Motor neuron (in vitro differentiated cells): ENCODE measurements around the gene AKAP8L. TPM values are rescaled to one million over a fixed set of nuclear protein-coding genes. Genes with fewer than 3 reads are reported as not detected.
A peak's percentile ranks its signal among the peaks of the same experiment; 100 is the strongest.

Experiments
- ATAC-seq, 8 experiments: fragments of 200-7000 bp; cut with Tn5 transposase; replicated peaks in 6 of 8; 2 replicates each; pipeline ENCODE4 v1.8.0; 2021; ENCODE audit warnings: mild to moderate bottlenecking in 8 of 8, moderate library complexity in 8 of 8
- H3K27ac ChIP-seq, 2 donors: fragments of 250-450 bp; sonication (Bioruptor Pico); 2 replicates each; pipeline ENCODE4 v1.9.0; 2021; ENCODE audit warnings: antibody characterized with exemption in 2 of 2, mild to moderate bottlenecking in 2 of 2, moderate library complexity in 1 of 2
- H3K4me1 ChIP-seq, 2 donors: fragments of 250-450 bp; sonication (Bioruptor Pico); replicated peaks in 1 of 2; 2 replicates each; pipeline ENCODE4 v1.6.1; 2021; ENCODE audit warnings: antibody characterized with exemption in 2 of 2, mild to moderate bottlenecking in 2 of 2, moderate library complexity in 1 of 2
- H3K4me3 ChIP-seq, 5 donors: fragments of 250-450 bp; sonication (Bioruptor Pico); 2 replicates each; pipeline ENCODE4 v1.9.0; 2021; ENCODE audit warnings: antibody characterized with exemption in 5 of 5, mild to moderate bottlenecking in 5 of 5, moderate library complexity in 4 of 5
- WGBS, 10 experiments: fragments of 450-650 bp; shearing (Covaris generic); methylation state at CpG; one replicate each; pipeline ENCODE4 v1.0.0; 2022; 5-methylcytosine and 5-hydroxymethylcytosine counted together
- in situ Hi-C, 9 experiments: fragments of 400-800 bp; cut with MboI; loops; one replicate each; pipeline ENCODE4 v1.15.0; 2021; ENCODE audit warnings: low sequenced_read_pairs in 9 of 9, low pct_unique_long_range_greater_than_20kb in 2 of 9; ENCODE audit not compliant: unreplicated experiment in 9 of 9
- total RNA-seq, 8 experiments: library from RNA; unstranded; fragments of 300-600 nt; gene quantifications; 2 replicates each; pipeline versions ENCODE4 v1.2.3 to v1.2.4, GENCODE V29; 2022

Gene AKAP8L
- total RNA-seq, 8 experiments from 2014 or later: 71.1 to 147 (median 108) TPM

DNA sequence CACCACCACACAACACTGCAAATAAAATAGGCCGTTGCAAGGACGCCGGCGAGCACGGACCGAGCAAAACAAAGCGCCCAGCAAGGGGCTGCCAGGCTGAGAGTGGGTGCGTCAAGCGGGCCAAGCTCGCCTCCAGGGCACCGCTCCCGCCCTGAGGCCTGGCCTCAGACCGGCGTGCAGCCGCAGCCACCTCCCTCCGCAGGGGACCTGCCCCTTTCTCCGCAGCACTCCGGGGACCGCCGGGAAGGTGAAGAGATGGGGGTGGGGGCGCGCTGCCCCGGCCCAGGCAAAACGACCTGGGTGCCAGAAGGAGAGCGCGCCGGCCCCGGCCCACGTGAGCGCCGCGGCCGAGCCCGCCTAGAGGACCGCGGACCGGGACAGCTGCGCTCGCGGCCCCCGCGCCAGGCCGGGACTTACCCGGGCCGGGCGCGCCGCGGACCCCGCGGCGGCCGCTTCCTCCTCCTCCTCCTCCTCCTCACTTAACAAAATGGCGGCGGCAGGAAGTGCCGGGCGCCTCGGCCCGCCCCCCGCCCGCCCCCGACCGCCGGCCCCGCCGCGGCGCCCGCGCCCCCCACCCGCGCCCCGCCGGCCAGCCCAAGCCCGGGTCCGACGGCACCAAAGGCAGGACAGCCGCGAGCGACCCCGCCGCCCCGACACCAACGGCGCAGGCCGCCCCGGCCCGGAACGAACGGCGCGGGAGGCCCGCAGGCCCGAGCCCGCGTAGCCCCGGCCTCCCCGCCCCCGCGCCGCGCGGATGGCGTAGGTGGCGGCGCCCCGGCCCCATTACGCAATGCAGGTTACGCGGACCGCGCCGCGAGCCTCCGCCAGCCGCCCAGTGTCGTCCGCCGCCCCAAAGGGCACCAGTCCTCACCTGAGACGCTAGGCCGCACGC, 87.1 kb downstream of the AKAP8L start:
- Histone ChIP-seq H3K4me1 (peaks cover 16 to 27% of the 10 kb centered on the region in 2 donors), H3K27ac (peak overlapping the region; percentile 98 to 99), H3K4me3 (peak overlapping the region; percentile 58 to 99 (median 84))
- peak; percentile 58 to 67 (median 63) for ATAC-seq
- 0% methylated on average over 1 to 9 of the region's 122 CpGs; no CpG with 5 or more reads in 8 of the 10 experiments for WGBS, 10 experiments
- in situ Hi-C loops: no loop called here

DNA sequence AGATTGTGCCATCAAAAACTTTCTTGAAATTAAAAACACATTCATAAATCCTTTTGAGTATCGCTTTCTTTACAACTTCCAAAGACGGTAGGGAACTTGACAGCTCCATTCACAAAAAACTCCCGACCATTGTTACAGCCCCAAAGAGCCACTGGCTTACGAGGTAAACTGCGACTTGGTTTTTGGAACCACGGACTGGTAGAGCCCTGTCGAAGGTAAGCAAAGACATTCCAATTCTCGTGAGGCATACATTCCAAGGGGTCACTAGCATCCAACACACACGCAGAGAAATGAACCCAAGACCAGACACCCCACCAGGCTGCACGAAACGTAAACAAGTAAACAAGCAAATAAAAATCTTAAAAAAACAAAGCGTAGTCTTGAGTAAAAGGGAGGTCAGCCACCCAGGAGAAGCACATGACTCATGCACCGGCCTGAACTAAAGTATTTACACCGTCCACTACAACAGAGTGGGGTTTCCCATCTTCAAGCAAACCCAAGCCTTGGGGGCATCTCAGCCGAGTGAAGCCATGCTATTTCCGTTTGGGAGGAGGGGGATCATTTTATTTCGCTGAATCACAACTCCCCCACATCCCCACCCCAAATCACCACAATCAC, 87.9 kb downstream of the AKAP8L start:
- H3K4me3 ChIP-seq: peak overlapping the region; percentile 58 to 99 (median 84)
- peaks cover 23 to 33% of the 10 kb centered on the region in 2 donors for H3K4me1 ChIP-seq
- peak overlapping the region; percentile 98 to 99 for H3K27ac ChIP-seq
- peak in 5 of 8 experiments; percentile 9 to 49 (median 36) for ATAC-seq
- in situ Hi-C loops: no loop called here
- WGBS, 10 experiments: 0 to 20% (median 4%) methylated on average over 3 to 17 of the region's 17 CpGs

Other genes starting within 250 kb of the AKAP8L start
- 10 to 100 TPM in 2 of 8 experiments, 1 to 10 TPM in 6; 3.0 to 26.4 (median 7.7) TPM for gene NOTCH3, start 218.0 kb downstream of the AKAP8L start, total RNA-seq
- gene EPHX3, start 186.5 kb downstream of the AKAP8L start, total RNA-seq: under 1 TPM in 4 of 8 experiments, not detected in 4; 0.23 to 0.47 (median 0.34) TPM
- gene BRD4, start 86.4 kb downstream of the AKAP8L start, total RNA-seq: 10 to 100 TPM; 10.5 to 70.6 (median 23.0) TPM
- 10 to 100 TPM in 7 of 8 experiments, 1 to 10 TPM in 1; 9.3 to 27.0 (median 16.4) TPM for gene AKAP8, start 39.2 kb downstream of the AKAP8L start, total RNA-seq
- gene WIZ, start 31.0 kb upstream of the AKAP8L start, total RNA-seq: 10 to 100 TPM; 10.6 to 34.4 (median 27.0) TPM
- 1 to 10 TPM in 1 of 8 experiments, under 1 TPM in 5, not detected in 2; 0.16 to 1.6 (median 0.48) TPM for gene RASAL3, start 45.6 kb upstream of the AKAP8L start, total RNA-seq
- under 1 TPM in 4 of 8 experiments, not detected in 4; 0.17 to 0.59 (median 0.32) TPM for gene PGLYRP2, start 60.5 kb upstream of the AKAP8L start, total RNA-seq
- gene CYP4F22, start 89.5 kb upstream of the AKAP8L start, total RNA-seq: under 1 TPM in 4 of 8 experiments, not detected in 4; 0.09 to 0.71 (median 0.11) TPM
- 1 to 10 TPM in 1 of 8 experiments, under 1 TPM in 4, not detected in 3; 0.29 to 1.1 (median 0.81) TPM for gene CYP4F8, start 196.2 kb upstream of the AKAP8L start, total RNA-seq
- under 1 TPM in 2 of 8 experiments, not detected in 6; 0.05 to 1.00 TPM for gene CYP4F3, start 221.9 kb upstream of the AKAP8L start, total RNA-seq